MM.1S (cell line): Measurements from ENCODE around the gene TARBP1.

ENCODE experiments used
- DNase-seq: peaks from one replicate; pipeline ENCODE4 v3.0.0-alpha.2; 2015
- H2AFZ ChIP-seq: fragments of 300-600 bp; sonication (generic); 2 replicates; pipeline ENCODE4 v1.6.0; 2016; ENCODE audit warnings: antibody characterized with exemption, low read length
- H3F3A ChIP-seq: fragments of 300-600 bp; sonication (generic); 2 replicates; pipeline ENCODE4 v1.6.1; 2016; ENCODE audit warnings: mild to moderate bottlenecking, antibody characterized with exemption, low read length, moderate library complexity, mixed read lengths; ENCODE audit not compliant: insufficient read depth
- H3K27ac ChIP-seq: fragments of 300-600 bp; sonication (generic); 2 replicates; pipeline ENCODE4 v1.5.1; 2016; ENCODE audit warnings: mild to moderate bottlenecking, low read length
- H3K27me3 ChIP-seq: fragments of 300-600 bp; sonication (generic); replicated peaks from 2 replicates; pipeline ENCODE4 v1.6.0; 2016; ENCODE audit warnings: low read length; ENCODE audit not compliant: insufficient read depth
- H3K36me3 ChIP-seq: fragments of 300-600 bp; sonication (generic); replicated peaks from 2 replicates; pipeline ENCODE4 v1.6.1; 2016; ENCODE audit warnings: mild to moderate bottlenecking, low read length, mixed read lengths; ENCODE audit not compliant: insufficient read depth
- H3K4me1 ChIP-seq: fragments of 300-600 bp; sonication (generic); 2 replicates; pipeline ENCODE4 v1.6.1; 2016; ENCODE audit warnings: low read length, mixed read lengths
- H3K4me2 ChIP-seq: fragments of 300-600 bp; sonication (generic); 2 replicates; pipeline ENCODE4 v1.6.0; 2016; ENCODE audit warnings: low read depth, low read length
- H3K4me3 ChIP-seq: fragments of 300-600 bp; sonication (generic); 2 replicates; pipeline ENCODE4 v1.5.1; 2016; ENCODE audit warnings: low read length, mixed read lengths
- H3K79me2 ChIP-seq: fragments of 300-600 bp; sonication (generic); 2 replicates; pipeline ENCODE4 v1.6.1; 2016; ENCODE audit warnings: mixed run types, low read length, mixed read lengths
- H3K9ac ChIP-seq: fragments of 300-600 bp; sonication (generic); 2 replicates; pipeline ENCODE4 v1.6.1; 2016; ENCODE audit warnings: low read length, mixed read lengths
- H3K9me2 ChIP-seq: fragments of 300-600 bp; sonication (generic); replicated peaks from 2 replicates; pipeline ENCODE4 v1.6.1; 2016; ENCODE audit warnings: mild to moderate bottlenecking, low read length, mixed read lengths; ENCODE audit not compliant: insufficient read depth
- H3K9me3 ChIP-seq: fragments of 300-600 bp; sonication (generic); replicated peaks from 2 replicates; pipeline ENCODE4 v1.6.1; 2016; ENCODE audit warnings: mild to moderate bottlenecking, low read length, mixed read lengths; ENCODE audit not compliant: insufficient read depth
- H4K20me1 ChIP-seq: fragments of 300-600 bp; sonication (generic); 2 replicates; pipeline ENCODE4 v1.6.1; 2016; ENCODE audit warnings: mild to moderate bottlenecking, low read length, moderate library complexity, mixed read lengths; ENCODE audit not compliant: insufficient read depth
- EZH2 ChIP-seq: fragments of 300-600 bp; sonication (generic); optimal IDR thresholded peaks from 2 replicates; pipeline ENCODE3; 2017; ENCODE audit warnings: low read depth, mild to moderate bottlenecking, antibody characterized with exemption, low read length, mixed read lengths
- EZH2phosphoT487 ChIP-seq: fragments of 300-600 bp; sonication (generic); IDR thresholded peaks from 2 replicates; pipeline ENCODE4 v1.6.1; 2018; ENCODE audit warnings: antibody characterized with exemption, low read length
- TF ChIP-seq, protein P1 (sequence below): fragments of 300-600 bp; sonication (generic); IDR thresholded peaks from 2 replicates; pipeline ENCODE4 v1.5.1; 2016; ENCODE audit warnings: antibody characterized with exemption, low read length, mixed read lengths

The TARBP1 gene

DNA sequence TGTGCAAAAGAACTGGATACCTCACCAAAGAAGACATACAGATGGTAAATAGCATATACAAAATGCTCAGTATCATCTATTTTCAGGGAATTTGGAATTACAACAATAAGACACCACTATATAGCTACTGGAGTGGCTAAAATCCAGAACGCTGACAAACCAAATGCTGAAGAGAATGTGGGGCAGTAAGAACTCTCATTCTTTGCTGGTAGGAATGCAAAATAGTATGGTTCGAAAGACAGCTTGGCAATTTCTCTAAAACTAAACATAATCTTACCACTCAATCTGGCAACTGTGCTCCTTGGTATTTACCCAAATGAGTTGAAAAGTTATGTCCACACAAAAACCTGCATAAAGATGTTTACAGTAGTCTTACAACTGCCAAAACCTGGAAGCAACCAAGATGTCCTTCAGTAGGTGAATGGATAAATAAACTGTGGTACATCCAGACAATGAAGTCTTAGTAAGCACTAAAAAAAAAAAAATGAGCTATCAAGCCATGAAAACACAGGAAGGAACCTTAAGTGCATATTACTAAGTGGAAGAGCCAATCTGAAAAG is 26.5 kb downstream of the TARBP1 start:
- no peak for TF ChIP-seq EZH2phosphoT487
- TF ChIP-seq, protein P1, sequence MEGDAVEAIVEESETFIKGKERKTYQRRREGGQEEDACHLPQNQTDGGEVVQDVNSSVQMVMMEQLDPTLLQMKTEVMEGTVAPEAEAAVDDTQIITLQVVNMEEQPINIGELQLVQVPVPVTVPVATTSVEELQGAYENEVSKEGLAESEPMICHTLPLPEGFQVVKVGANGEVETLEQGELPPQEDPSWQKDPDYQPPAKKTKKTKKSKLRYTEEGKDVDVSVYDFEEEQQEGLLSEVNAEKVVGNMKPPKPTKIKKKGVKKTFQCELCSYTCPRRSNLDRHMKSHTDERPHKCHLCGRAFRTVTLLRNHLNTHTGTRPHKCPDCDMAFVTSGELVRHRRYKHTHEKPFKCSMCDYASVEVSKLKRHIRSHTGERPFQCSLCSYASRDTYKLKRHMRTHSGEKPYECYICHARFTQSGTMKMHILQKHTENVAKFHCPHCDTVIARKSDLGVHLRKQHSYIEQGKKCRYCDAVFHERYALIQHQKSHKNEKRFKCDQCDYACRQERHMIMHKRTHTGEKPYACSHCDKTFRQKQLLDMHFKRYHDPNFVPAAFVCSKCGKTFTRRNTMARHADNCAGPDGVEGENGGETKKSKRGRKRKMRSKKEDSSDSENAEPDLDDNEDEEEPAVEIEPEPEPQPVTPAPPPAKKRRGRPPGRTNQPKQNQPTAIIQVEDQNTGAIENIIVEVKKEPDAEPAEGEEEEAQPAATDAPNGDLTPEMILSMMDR: no peak
- TF ChIP-seq EZH2: no peak
- Histone ChIP-seq H3K4me3 (no peak overlapping the region), H4K20me1 (no peaks in the 10 kb centered on the region), H3K9ac (no peak overlapping the region), H3K27ac (no peak overlapping the region), H3K36me3 (no peaks in the 10 kb centered on the region), H3K79me2 (no peaks in the 10 kb centered on the region), H3K4me2 (no peak overlapping the region), H2AFZ (no peak overlapping the region), H3K9me3 (no peaks in the 10 kb centered on the region), H3K27me3 (no peaks in the 10 kb centered on the region), H3K9me2 (no peaks in the 10 kb centered on the region), H3K4me1 (no peaks in the 10 kb centered on the region), H3F3A (no peaks in the 10 kb centered on the region)
- DNase-seq: no peak

DNA sequence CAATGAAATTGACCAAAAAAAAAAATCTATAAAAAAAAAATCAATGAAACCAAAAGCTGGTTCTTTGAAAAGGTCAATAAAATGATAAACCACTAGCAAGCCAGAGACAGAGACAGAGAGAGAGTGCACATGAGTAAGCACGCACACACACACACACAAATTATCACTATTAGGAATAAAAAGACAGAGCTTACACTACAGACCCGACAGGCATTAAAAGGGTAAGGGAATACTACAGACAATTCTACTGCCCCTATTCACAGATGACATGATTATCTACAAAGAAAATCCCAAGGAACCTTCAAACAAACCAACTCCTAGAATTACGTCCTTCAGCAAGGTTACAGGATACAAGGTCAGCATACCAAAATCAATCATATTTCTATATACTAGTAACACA is 38.6 kb downstream of the TARBP1 start:
- H3F3A ChIP-seq: no peaks in the 10 kb centered on the region
- no peak overlapping the region for H2AFZ ChIP-seq
- no peaks in the 10 kb centered on the region for H3K27me3 ChIP-seq
- H3K79me2 ChIP-seq: no peaks in the 10 kb centered on the region
- H3K9me3 ChIP-seq: no peaks in the 10 kb centered on the region
- H3K4me3 ChIP-seq: no peak overlapping the region
- no peaks in the 10 kb centered on the region for H3K9me2 ChIP-seq
- H3K4me2 ChIP-seq: no peak overlapping the region
- no peaks in the 10 kb centered on the region for H4K20me1 ChIP-seq
- H3K4me1 ChIP-seq: no peaks in the 10 kb centered on the region
- TF ChIP-seq EZH2phosphoT487: no peak
- TF ChIP-seq, protein P1: no peak
- no peak for TF ChIP-seq EZH2
- H3K9ac ChIP-seq: no peak overlapping the region
- H3K27ac ChIP-seq: no peak overlapping the region
- no peak for DNase-seq
- H3K36me3 ChIP-seq: no peaks in the 10 kb centered on the region

DNA sequence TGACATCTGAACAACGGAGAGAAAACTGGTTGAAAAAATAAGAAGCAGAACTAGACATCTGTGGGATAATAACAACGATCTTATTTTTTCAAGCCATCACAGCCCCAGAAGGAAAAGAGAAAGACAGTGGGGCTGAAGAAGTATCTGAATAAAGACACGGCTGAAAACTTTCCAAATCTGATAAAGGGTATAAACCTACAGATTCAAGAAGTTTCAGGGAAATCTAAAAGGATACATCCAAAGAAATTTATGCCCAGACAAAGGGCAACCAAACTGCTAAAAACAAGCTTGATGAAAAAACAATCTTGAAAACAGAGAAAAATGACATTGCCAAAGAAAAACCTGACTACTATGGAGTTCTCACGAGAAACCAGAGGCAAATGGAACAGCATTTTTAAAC is 40.4 kb downstream of the TARBP1 start:
- H3K4me1 ChIP-seq: no peaks in the 10 kb centered on the region
- no peaks in the 10 kb centered on the region for H3K36me3 ChIP-seq
- no peak for TF ChIP-seq EZH2
- TF ChIP-seq, protein P1: no peak
- TF ChIP-seq EZH2phosphoT487: no peak
- H3K9ac ChIP-seq: no peak overlapping the region
- no peaks in the 10 kb centered on the region for H3K9me2 ChIP-seq
- H4K20me1 ChIP-seq: no peaks in the 10 kb centered on the region
- no peak overlapping the region for H3K27ac ChIP-seq
- no peak overlapping the region for H3K4me2 ChIP-seq
- no peak overlapping the region for H2AFZ ChIP-seq
- no peak for DNase-seq
- no peaks in the 10 kb centered on the region for H3K79me2 ChIP-seq
- no peaks in the 10 kb centered on the region for H3F3A ChIP-seq
- no peaks in the 10 kb centered on the region for H3K9me3 ChIP-seq
- H3K4me3 ChIP-seq: no peak overlapping the region
- H3K27me3 ChIP-seq: no peaks in the 10 kb centered on the region
